Activated CD4-positive, alpha-beta T cell treated with anti-CD3 and anti-CD28 coated beads for 36 hours (primary cell): ENCODE data around the gene HOXD9. TPM values are rescaled to one million over a fixed set of nuclear protein-coding genes. Genes with fewer than 3 reads are reported as not detected.

Experiments used
- ATAC-seq: fragments of 200-7000 bp; cut with Tn5 transposase; one replicate; pipeline ENCODE4 v1.10.0; 2021; ENCODE audit warnings: mild to moderate bottlenecking, moderate library complexity
- CTCF ChIA-PET: fragments of 350-600 bp; sonication (Branson Sonifier 250); formaldehyde crosslinking; loops from one replicate; lab custom pipeline; 2021; ENCODE audit warnings: antibody characterized with exemption; lab: Charles Lee
- POLR2A ChIA-PET: fragments of 350-600 bp; sonication (Branson Sonifier 250); formaldehyde crosslinking; loops from one replicate; lab custom pipeline; 2021; ENCODE audit warnings: antibody characterized with exemption, inconsistent platforms; lab: Charles Lee
- DNase-seq: peaks from one replicate; pipeline ENCODE4 v3.0.0-alpha.2; 2020
- H3K27ac Mint-ChIP-seq: one replicate; pipeline ENCODE4 v1.8.0; 2021; ENCODE audit warnings: mixed read lengths
- H3K27me3 Mint-ChIP-seq: one replicate; pipeline ENCODE4 v1.8.0; 2021; ENCODE audit warnings: mixed read lengths
- H3K36me3 Mint-ChIP-seq: one replicate; pipeline ENCODE4 v1.8.0; 2021; ENCODE audit warnings: low read depth, mixed read lengths
- H3K4me1 Mint-ChIP-seq: one replicate; pipeline ENCODE4 v1.8.0; 2021; ENCODE audit warnings: mixed read lengths
- H3K4me3 Mint-ChIP-seq: one replicate; pipeline ENCODE4 v1.8.0; 2021; ENCODE audit warnings: mild to moderate bottlenecking, moderate library complexity, mixed read lengths
- H3K9me3 Mint-ChIP-seq: one replicate; pipeline ENCODE4 v1.8.0; 2021; ENCODE audit warnings: low read depth, mixed read lengths
- intact Hi-C, 2 experiments: fragments of 100-400 bp; cut with DNase I in 1 of 2; cut with micrococcal nuclease in 1 of 2; formaldehyde crosslinking; loops; one replicate each; pipeline versions ENCODE4 v1.14.2 to v1.15.1; 2022 to 2024; cut with DNase I, micrococcal nuclease
- total RNA-seq, 2 experiments: library from RNA; stranded (reverse); gene quantifications; one replicate each; pipeline ENCODE4 v1.2.3, GENCODE V29; 2021

The HOXD9 gene
- total RNA-seq, 2 experiments from 2014 or later = not detected

- DNase-seq (no peak), ATAC-seq (no peak)
- no peaks in the 10 kb centered on the region for H3K36me3 Mint-ChIP-seq
- peaks cover 82% of the 10 kb centered on the region for H3K27me3 Mint-ChIP-seq
- no peak overlapping the region for H3K27ac Mint-ChIP-seq
- H3K4me3 Mint-ChIP-seq = no peak overlapping the region
- POLR2A ChIA-PET = no interaction called here
- CTCF ChIA-PET = interaction anchor here (0.7 kb wide), 1 partner anchor 11 kb away, joined by 3 read pairs; no protein-coding TSS in a partner anchor
- H3K9me3 Mint-ChIP-seq = peaks cover 3% of the 10 kb centered on the region
- H3K4me1 Mint-ChIP-seq = peaks cover 30% of the 10 kb centered on the region
- intact Hi-C loops = loop anchor here in 1 of 2 experiments (5.0 kb wide), 1 partner anchor 37 kb away; no protein-coding TSS in a partner anchor
These were observed 12.5 kb downstream of the HOXD9 start for GRCh38 chr2:176135035-176135440.

DNA sequence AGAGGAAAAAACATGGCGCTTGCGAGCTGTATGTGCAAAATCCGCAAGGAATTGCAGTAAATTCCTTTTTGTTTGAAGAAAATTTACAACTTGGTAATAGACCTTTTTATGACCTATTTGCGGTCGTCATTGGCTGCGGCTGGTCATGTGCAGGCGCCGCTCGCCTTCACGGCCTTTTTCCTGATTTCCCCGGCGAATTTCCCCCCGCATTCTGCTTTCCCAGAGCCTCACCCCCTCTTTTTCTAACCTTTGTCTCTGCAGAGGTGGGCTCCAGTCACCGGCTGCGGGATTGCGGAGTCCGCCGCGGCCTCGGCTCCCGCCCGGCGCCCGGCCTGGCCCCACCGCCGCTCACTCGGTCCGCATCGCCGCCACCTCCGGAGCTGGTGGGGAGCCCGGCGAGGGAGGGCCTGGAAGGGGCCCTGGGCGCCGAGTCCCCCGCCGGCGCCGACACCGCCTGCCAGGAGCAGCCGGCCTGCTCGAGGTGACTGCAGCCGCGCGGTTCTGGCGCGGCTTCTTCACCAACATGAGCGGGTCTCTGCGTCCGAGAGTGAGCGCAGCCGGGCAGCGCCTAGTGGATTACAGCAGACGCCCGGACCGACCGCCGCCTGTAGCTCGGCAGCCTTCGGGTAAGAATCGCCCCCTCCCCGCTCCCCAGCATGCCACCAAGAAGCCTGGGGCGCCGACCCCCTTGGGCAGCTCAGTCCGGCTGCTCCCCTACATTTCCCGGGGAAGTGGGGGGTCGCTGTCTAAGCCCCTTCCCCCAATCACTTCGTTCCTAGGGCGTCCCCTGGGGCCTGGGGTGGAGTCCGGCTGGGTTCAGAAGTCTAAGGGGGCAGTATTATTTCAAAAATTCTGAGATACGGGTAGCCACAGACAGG is 14.1 kb downstream of the HOXD9 start:
- ATAC-seq (no peak), DNase-seq (peak; percentile 28)
- no peaks in the 10 kb centered on the region for H3K36me3 Mint-ChIP-seq
- H3K27ac Mint-ChIP-seq = no peak overlapping the region
- H3K4me3 Mint-ChIP-seq = no peak overlapping the region
- peaks cover 3% of the 10 kb centered on the region for H3K9me3 Mint-ChIP-seq
- H3K4me1 Mint-ChIP-seq = peaks cover 21% of the 10 kb centered on the region
- ChIA-PET POLR2A (no interaction called here), CTCF (interaction anchor here (0.7 to 1.4 kb wide), 2 partner anchors 9 to 318 kb away, joined by 3 to 6 read pairs; no protein-coding TSS in a partner anchor)
- intact Hi-C loops = loop anchor here in 1 of 2 experiments (5.0 kb wide), 1 partner anchor 36 kb away; no protein-coding TSS in a partner anchor
- peaks cover 79% of the 10 kb centered on the region for H3K27me3 Mint-ChIP-seq

DNA sequence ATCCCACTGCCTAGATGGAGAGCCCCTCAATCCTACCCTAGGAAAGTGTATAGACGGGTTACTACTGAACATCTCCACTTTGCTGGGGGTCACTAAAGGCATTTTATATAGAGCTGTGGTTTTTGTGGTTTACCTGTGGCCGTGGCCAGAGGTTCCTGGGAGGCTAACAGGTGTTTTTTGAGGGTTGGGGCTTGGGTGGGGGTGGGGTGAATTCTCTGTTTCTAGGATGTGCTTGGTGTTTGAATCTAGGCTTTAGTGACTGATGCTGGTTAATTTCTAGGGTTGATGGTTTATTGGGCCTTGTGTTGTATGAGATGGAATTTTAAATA is 14.7 kb downstream of the HOXD9 start:
- Mint-ChIP-seq H3K4me3 (no peak overlapping the region), H3K4me1 (peaks cover 21% of the 10 kb centered on the region), H3K9me3 (peaks cover 3% of the 10 kb centered on the region), H3K27ac (no peak overlapping the region), H3K27me3 (peaks cover 82% of the 10 kb centered on the region), H3K36me3 (no peaks in the 10 kb centered on the region)
- intact Hi-C loops = loop anchor here in 1 of 2 experiments (5.0 kb wide), 1 partner anchor 35 kb away; no protein-coding TSS in a partner anchor
- DNase-seq (no peak), ATAC-seq (no peak)
- CTCF ChIA-PET = interaction anchor here (0.7 to 1.4 kb wide), 2 partner anchors 8 to 318 kb away, joined by 3 to 6 read pairs; no protein-coding TSS in a partner anchor
- POLR2A ChIA-PET = no interaction called here

GRCh38 chr2:176137906-176138305 is 15.4 kb downstream of the HOXD9 start:
- Mint-ChIP-seq H3K27ac (no peak overlapping the region), H3K9me3 (peaks cover 3% of the 10 kb centered on the region), H3K27me3 (peaks cover 80% of the 10 kb centered on the region), H3K4me3 (no peak overlapping the region), H3K36me3 (no peaks in the 10 kb centered on the region), H3K4me1 (peaks cover 21% of the 10 kb centered on the region)
- ChIA-PET CTCF (interaction anchor here (1.4 to 3.7 kb wide), 3 partner anchors 316 to 1011 kb away, joined by 6 to 59 read pairs (median 6); no protein-coding TSS in a partner anchor), POLR2A (no interaction called here)
- DNase-seq (no peak), ATAC-seq (no peak)
- intact Hi-C loops = loop anchor here in 1 of 2 experiments (5.0 kb wide), 1 partner anchor 34 kb away; no protein-coding TSS in a partner anchor

- Mint-ChIP-seq H3K4me3 (peak overlapping the region; percentile 24), H3K27me3 (peaks cover 80% of the 10 kb centered on the region), H3K27ac (no peak overlapping the region), H3K4me1 (peaks cover 21% of the 10 kb centered on the region), H3K36me3 (no peaks in the 10 kb centered on the region), H3K9me3 (peaks cover 3% of the 10 kb centered on the region)
- DNase-seq = no peak
- intact Hi-C loops = loop anchor here in 1 of 2 experiments (5.0 kb wide), 1 partner anchor 34 kb away; no protein-coding TSS in a partner anchor
- ChIA-PET POLR2A (no interaction called here), CTCF (interaction anchor here (0.9 to 3.7 kb wide), 9 partner anchors 11 to 1010 kb away, joined by 3 to 59 read pairs (median 5); no protein-coding TSS in a partner anchor)
- no peak for ATAC-seq
These were observed 16.0 kb downstream of the HOXD9 start for GRCh38 chr2:176138526-176138922.

DNA sequence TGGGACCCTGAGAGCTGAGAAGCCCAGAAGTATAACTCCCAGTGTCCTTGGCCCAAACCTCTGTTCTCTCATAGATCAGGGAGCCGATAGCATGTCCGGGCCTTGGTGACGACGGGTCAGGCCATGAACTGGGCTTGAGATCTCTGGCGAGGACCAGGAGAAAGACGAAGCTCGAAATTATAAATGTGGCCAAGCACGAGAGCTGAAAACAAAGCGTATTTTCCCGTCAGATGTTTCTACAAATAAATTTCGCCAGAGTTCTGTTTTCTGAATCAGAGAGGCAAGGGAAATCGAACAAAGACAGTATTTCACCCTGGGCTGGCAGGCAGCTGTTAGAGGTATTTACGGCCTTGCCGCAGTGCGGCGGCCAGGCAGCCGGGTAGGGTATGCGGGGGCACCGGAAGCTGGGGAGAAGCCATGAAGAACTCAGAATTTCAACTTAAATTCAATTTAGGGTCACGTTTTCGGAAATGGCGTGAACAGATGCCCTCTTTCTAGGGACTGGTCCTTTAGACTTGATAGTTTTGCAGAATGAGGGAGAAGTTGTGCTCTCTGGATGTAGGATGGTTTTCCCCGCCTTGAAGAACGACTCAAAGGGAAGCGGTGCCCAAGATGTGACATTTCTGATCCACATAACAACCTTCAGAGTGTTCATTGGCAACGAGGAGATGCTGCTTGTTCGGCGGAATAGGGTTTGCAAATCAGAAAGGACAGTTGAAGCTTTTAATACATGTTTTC is 16.6 kb downstream of the HOXD9 start:
- no peak for ATAC-seq
- H3K27ac Mint-ChIP-seq = no peak overlapping the region
- ChIA-PET POLR2A (no interaction called here), CTCF (interaction anchor here (0.5 to 3.7 kb wide), 14 partner anchors 8 to 1009 kb away, joined by 3 to 59 read pairs (median 4); partner anchors contain the start of gene HOXD4)
- H3K4me3 Mint-ChIP-seq = peak overlapping the region; percentile 24
- DNase-seq = no peak
- H3K4me1 Mint-ChIP-seq = peaks cover 21% of the 10 kb centered on the region
- H3K36me3 Mint-ChIP-seq = no peaks in the 10 kb centered on the region
- peaks cover 3% of the 10 kb centered on the region for H3K9me3 Mint-ChIP-seq
- peaks cover 79% of the 10 kb centered on the region for H3K27me3 Mint-ChIP-seq
- intact Hi-C loops = loop anchor here in 1 of 2 experiments (5.0 kb wide), 1 partner anchor 33 kb away; no protein-coding TSS in a partner anchor

GRCh38 chr2:176139661-176140512 is 17.4 kb downstream of the HOXD9 start:
- ATAC-seq = no peak
- CTCF ChIA-PET = interaction anchor here (0.5 to 3.7 kb wide), 24 partner anchors 8 to 1009 kb away, joined by 3 to 59 read pairs (median 5); partner anchors contain the start of gene HOXD4

GRCh38 chr2:176140513-176141317 is 18.2 kb downstream of the HOXD9 start:
- POLR2A ChIA-PET = interaction anchor here (0.6 kb wide), 1 partner anchor 308 kb away, joined by 3 read pairs; no protein-coding TSS in a partner anchor
- CTCF ChIA-PET = interaction anchor here (0.6 to 3.7 kb wide), 24 partner anchors 9 to 1008 kb away, joined by 3 to 59 read pairs (median 6); partner anchors contain the start of gene HOXD4
- H3K9me3 Mint-ChIP-seq = peaks cover 3% of the 10 kb centered on the region
- peaks cover 17% of the 10 kb centered on the region for H3K4me1 Mint-ChIP-seq
- peak; percentile 93 for ATAC-seq
- intact Hi-C loops = loop anchor here (1.0 to 5.0 kb wide), 6 partner anchors 315 to 1007 kb away; no protein-coding TSS in a partner anchor
- no peak overlapping the region for H3K4me3 Mint-ChIP-seq
- peak; percentile 85 for DNase-seq
- no peak overlapping the region for H3K27ac Mint-ChIP-seq
- H3K27me3 Mint-ChIP-seq = peaks cover 77% of the 10 kb centered on the region
- no peaks in the 10 kb centered on the region for H3K36me3 Mint-ChIP-seq

More at GRCh38 chr2:176139661-176140512, 17.4 kb downstream of the HOXD9 start:
- intact Hi-C loops = loop anchor here (1.0 to 5.0 kb wide), 7 partner anchors 32 to 1007 kb away; no protein-coding TSS in a partner anchor
- peaks cover 78% of the 10 kb centered on the region for H3K27me3 Mint-ChIP-seq
- peaks cover 21% of the 10 kb centered on the region for H3K4me1 Mint-ChIP-seq
- no peaks in the 10 kb centered on the region for H3K36me3 Mint-ChIP-seq
- DNase-seq = no peak
- H3K4me3 Mint-ChIP-seq = no peak overlapping the region
- H3K27ac Mint-ChIP-seq = no peak overlapping the region
- POLR2A ChIA-PET = interaction anchor here (0.6 kb wide), 1 partner anchor 308 kb away, joined by 3 read pairs; no protein-coding TSS in a partner anchor
- H3K9me3 Mint-ChIP-seq = peaks cover 3% of the 10 kb centered on the region

DNA sequence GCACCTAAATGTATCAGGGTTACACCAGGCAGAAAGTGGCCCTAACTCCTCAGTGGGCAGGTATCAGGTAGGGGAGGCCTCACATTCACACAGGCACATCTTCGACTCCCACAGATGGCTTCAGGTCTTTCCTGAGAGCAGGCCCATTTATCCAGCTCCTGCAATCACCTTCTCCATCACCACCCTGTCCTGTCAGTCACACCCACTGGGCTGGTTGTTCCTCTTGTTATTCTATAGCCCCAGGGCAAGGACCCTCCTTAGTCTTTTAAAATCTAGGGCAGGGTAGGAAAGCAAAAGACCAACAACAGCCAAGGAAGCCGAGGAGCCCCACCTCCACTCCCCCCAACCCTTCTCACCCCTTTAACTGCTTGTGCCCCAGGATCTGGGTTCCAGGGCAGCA is 19.8 kb downstream of the HOXD9 start:
- no peak for DNase-seq
- Mint-ChIP-seq H3K4me1 (peaks cover 10% of the 10 kb centered on the region), H3K27ac (no peak overlapping the region), H3K4me3 (no peak overlapping the region), H3K9me3 (peaks cover 3% of the 10 kb centered on the region), H3K27me3 (peaks cover 80% of the 10 kb centered on the region), H3K36me3 (no peaks in the 10 kb centered on the region)
- ChIA-PET POLR2A (no interaction called here), CTCF (interaction anchor here (3.0 kb wide), 1 partner anchor 510 kb away, joined by 12 read pairs; no protein-coding TSS in a partner anchor)
- intact Hi-C loops = loop anchor here in 1 of 2 experiments (5.0 kb wide), 2 partner anchors 675 to 1005 kb away; no protein-coding TSS in a partner anchor
- ATAC-seq = no peak
